Subcutaneous adipose tissue (tissue), 4 donors: Measurements from ENCODE around the gene PLD2. TPM values are rescaled to one million over a fixed set of nuclear protein-coding genes. Genes with fewer than 3 reads are reported as not detected.

Source experiments
- total RNA-seq, 4 donors: library from RNA; depleted of rRNA; stranded (reverse); fragments of >200 nt; gene quantifications; one replicate each; pipeline ENCODE4 v1.1.0, GENCODE V29; 2016
- TF ChIP-seq, protein P1 (sequence below): fragments of 450-650 bp; IDR thresholded peaks from one replicate; pipeline ENCODE4 v1.5.1; 2016; ENCODE audit warnings: low read depth, mild to moderate bottlenecking, control low read depth, antibody characterized with exemption, moderate library complexity

Gene PLD2
- total RNA-seq, 4 donors from 2014 or later = 12.6 to 25.0 (median 18.1) TPM

DNA sequence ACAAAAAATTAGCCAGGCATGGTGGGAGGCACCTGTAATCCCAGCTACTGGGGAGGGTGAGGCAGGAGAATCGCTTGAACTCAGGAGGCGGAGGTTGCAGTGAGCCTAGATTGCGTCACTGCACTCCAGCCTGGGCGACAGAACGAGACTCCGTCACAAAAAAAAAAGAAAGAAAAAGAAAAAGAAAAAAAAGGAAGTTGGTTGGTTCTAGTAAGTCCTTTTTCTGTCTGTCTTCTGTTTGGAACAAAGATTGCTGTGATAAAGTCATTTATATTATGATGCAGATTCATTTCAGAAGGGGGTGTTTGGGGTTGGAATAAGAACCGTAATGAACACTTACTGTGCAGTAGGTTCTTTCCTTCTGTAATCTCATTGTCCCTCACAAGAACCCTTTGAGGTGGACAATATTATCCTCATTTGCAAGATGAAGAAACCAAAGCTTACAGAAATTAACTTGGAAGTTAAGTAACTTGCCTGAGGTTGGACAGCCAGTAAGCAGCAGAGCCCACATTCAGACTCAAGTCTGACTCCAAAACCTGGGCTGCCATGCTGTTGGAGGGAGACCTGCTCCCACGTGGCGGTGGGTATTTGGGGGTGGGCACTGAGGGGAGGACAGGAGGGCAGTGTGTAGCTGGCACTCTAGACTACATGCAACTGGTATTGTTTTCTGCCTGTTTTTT lies 36.5 kb downstream of the PLD2 start:
- TF ChIP-seq, protein P1, sequence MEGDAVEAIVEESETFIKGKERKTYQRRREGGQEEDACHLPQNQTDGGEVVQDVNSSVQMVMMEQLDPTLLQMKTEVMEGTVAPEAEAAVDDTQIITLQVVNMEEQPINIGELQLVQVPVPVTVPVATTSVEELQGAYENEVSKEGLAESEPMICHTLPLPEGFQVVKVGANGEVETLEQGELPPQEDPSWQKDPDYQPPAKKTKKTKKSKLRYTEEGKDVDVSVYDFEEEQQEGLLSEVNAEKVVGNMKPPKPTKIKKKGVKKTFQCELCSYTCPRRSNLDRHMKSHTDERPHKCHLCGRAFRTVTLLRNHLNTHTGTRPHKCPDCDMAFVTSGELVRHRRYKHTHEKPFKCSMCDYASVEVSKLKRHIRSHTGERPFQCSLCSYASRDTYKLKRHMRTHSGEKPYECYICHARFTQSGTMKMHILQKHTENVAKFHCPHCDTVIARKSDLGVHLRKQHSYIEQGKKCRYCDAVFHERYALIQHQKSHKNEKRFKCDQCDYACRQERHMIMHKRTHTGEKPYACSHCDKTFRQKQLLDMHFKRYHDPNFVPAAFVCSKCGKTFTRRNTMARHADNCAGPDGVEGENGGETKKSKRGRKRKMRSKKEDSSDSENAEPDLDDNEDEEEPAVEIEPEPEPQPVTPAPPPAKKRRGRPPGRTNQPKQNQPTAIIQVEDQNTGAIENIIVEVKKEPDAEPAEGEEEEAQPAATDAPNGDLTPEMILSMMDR = no peak

DNA sequence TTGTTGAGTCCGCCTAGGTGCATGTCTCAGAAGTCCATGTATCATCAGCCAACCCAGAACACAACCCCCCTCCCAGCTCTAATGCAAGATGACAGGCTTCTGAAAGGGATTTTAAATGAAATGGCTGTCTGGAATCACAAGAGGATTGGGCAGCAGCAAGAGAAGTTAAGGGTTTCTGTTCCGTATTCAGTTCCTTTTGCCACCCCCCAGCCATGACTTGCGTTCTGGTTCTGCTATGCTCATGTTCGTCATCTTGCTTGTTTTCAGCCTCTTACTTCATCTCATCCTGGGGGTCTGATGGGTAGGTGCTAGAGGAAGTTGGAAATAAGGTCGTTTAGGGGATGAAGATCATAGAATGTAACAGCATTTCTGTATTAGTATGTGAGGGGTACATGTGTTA lies 38.2 kb downstream of the PLD2 start:
- TF ChIP-seq, protein P1 = no peak

DNA sequence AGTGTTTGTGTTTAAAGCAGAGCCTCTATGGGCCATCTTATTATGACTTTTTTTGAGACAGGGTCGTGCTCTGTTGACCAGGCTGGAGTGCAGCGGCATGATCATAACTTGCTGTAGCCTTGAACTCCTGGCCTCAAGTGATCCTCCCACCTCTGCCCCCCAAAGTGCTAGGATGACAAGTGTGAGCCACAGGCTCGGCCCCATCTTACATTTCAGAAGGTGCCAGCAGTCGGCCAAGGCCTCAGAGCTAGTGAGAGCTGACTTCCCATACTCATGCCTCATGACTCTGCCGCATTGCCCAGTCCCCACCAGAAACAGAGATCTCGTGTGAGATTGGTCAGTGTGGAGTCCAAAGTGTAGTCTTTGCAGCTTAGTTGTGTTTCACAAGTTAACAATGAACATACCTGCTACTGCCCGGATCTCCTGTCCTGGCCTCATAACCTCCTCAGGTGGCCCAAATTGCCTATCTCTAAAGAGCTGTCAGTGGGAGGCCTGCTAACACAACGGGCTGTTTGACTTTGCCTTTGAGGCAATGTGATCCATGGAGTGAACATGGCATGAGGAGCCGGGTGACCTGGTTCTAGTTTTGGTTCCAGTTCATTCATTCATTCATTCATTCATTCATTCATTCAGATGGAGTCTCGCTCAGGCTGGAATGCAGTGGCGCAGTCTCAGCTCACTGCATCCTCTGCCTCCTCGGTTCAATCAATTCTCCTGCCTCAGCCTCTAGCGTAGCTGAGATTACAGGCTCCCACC lies 39.9 kb downstream of the PLD2 start:
- TF ChIP-seq, protein P1 = no peak

DNA sequence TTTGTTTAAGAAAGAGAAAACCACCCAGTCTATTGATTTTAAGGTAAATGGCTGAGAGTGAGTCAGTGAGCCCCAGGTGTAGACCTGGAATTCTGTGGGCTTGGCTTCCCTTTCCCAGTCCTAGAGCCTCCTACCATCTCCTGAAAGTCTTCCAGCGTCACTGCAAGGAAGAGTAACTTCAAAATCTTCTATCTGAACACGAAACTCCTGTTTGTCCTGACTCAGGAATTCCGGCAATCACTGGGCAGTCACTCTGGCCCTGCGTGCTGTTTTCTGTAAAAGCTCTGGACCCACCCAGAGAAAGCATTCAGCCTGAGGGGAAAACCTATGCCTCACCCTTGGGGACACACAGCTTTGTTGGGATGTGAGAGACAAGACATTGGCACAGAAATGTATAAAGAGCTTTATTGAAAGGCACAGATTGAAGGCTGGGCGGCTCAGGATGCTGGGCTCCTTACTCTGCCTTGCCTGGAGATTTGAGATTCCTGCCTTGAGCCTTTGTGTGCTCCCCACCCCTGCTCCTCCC lies 42.1 kb downstream of the PLD2 start:
- TF ChIP-seq, protein P1 = no peak

DNA sequence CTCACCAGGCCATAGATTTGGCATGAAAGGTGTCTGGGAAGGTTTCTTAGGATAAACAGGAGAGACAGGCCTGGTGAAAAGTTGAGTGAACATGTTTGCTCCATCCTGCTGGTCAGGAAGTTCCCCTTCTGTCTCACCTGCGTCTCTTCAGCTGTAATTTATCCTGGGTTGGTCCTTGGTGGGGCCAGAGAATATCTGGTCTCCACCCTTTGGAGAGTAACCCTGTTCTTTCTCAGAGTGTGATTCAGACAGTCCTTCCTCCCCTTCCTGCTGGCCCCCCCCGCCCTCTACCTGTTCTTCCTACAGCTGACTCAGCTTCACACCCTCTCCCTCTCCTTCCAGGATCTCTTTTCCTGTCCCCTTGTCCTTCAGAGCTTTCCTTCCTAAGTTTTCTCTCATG lies 43.3 kb downstream of the PLD2 start:
- TF ChIP-seq, protein P1 = no peak

DNA sequence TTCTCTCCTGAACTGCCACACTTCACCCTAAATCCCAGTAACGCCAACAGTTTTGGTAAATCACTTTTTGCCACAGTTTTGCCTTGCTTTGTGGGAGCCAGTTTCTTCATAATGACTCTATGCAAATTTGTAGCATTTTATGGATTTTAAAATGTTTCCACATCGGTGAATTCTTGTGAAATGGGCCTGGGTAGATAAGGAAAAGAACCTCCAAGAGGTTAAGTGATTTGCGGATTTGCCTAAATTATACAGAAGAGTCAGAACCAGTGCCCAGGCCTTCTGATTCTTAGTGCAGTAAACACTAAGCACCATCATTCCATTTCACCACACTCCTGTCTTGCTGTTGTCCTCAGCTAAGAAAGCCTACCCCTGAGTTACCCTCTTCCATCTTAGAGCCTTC lies 44.1 kb downstream of the PLD2 start:
- TF ChIP-seq, protein P1 = no peak

GRCh38 chr17:4852567-4853207 lies 45.7 kb downstream of the PLD2 start:
- TF ChIP-seq, protein P1 = no peak
